ENCODE results near the gene MACROD2.
"Not testable (repeated sequence)": the region's sequence is repeated elsewhere in the genome, so short reads cannot be mapped to it uniquely, and the experiment has no call there.

MACROD2 gene

DNA sequence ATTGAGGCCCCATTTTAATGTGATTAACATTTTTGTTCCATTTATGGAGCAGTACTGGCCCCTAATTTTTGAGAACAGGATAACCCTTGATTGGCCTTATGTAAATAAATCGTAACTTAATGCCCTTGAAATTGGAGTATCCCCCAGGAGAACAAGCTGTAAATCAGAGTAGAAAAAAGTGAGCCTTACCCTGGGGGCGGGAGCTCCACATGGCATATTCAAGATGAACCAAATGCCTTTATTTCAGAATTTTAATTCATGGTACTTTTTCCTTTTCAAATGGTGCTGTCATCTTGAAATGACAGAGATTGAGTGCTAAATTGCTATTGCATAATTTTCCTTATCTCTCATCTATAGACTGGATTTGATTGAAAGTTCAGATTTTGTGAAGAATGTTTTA is 1151.6 kb downstream of the MACROD2 start:
- DNase-seq: no peak

DNA sequence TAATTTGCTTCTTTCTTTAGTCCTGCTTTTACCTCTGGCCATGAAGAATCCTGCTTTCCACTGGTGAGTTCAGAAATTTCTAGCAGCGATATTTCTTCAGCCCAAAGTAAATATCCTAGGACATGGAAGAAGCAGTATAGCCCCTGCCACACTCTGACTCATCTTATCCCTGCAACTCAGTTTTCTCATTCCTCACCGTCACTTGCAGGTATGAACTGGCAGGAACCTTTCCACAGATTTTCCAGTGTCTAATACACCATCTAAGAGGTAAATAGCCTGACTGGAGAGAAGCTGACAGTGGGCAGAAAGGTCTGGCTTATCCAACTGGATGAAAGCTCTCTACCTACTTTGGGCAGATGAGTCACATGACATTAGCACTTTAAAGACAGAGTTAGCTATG is 1158.8 kb downstream of the MACROD2 start:
- no peak for DNase-seq

GRCh38 chr20:15155848-15156401 is 1160.6 kb downstream of the MACROD2 start:
- DNase-seq: no peak

- no peak for DNase-seq
Measured at GRCh38 chr20:15158533-15158932, 1163.2 kb downstream of the MACROD2 start.

DNA sequence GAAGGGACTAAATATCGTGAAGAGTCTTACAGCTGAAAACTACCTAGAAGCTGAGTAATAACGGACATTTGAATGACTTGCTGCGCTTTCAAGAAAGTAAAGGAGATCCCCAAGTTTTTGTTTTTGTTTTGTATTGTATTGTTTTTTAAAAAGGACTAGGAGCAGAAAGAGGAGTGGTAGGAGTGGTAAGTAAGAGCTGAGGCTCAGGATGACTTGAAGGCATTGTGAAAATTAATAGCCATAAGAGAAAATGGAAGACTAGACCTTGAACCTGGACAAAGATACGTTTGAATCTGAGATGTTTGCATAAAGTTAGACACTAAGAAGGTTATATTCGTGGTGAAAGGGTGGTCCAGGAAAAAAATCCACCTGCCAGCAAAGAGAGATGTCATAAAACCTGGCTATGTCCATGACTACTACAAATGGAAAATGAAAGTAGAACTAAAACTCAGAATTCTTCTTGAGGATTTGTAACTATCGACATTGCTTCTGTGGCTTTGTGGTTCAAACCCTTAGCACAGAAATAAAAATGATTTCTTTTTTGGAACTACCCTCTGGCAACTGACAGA is 1166.8 kb downstream of the MACROD2 start:
- DNase-seq: no peak

DNA sequence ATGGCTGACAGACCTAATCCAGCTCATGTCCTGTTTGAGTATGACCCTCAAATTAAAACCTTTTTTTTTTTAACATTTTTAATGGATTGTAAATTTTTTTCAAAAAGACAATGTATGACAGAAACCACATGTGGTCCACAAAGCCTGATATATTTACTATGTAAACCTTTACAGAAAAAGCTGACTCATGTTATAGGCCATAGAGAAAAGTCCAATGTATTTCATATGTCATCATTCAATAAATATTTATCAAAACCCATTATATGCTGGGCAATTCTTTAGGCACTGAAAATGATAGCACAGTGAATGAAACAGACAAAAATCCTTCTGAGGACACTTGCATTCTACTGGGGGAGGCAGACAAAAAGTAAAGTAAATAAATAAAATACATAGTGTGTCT is 1168.3 kb downstream of the MACROD2 start:
- DNase-seq: no peak

GRCh38 chr20:15164726-15165125 is 1169.4 kb downstream of the MACROD2 start:
- no peak for DNase-seq

DNA sequence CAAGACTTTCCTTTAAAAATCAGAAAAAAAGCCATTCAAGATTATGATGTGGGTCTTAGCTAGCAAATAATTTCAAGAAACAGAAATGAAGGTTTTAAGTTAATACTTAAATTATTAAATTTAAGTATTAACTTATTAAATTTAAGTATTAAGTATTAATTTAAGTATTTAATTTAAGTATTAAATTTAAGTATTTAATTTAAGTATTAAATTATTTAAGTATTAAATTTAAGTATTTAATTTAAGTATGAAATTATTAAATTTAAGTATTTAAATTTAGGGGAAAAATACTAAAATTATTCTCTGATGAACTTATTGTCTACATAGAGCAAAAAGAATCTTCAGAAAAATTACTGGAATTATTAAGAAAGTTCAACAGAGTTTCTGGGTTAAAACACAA is 1171.4 kb downstream of the MACROD2 start:
- no peak for DNase-seq

DNA sequence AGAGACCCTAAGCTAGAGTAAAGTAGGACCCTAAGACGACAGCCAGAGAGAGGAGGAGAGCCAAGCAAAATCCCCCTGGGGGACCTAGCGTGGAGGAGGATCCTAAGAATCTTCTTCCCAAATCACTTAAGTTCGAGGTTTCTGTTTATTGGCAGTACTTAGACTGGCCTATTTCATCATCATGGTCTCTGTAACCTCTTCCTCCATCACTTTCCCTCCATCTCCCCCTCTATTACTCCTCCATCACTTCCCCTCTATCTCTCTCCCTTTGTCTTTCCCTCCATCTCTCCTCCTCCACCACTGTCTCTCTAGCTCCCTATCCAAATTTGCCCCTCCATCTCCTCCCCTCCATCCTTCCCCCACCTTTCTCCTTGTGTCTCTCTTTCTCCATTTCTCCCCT is 1175.7 kb downstream of the MACROD2 start:
- no peak for DNase-seq

- no peak for DNase-seq
Measured at GRCh38 chr20:15176929-15177328, 1181.6 kb downstream of the MACROD2 start.

DNA sequence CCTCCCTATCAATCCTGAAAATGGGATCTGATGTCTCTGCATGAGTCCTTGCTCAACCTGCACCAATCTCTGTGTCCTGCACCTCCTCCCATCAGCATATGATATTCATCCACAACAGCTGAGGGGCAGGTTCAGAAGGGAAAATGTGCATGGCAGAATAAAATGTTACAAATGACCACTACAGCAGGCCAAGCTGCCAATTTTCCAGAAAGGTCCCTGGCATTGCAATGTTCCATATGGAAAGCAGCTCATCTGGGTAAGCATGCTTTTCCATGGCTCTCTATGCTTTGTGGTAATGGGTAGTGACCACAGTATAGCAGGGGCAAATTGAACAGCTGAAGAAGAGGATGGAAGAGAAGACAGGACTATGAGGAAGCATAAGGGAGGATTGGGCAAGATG is 1183.3 kb downstream of the MACROD2 start:
- no peak for DNase-seq

DNA sequence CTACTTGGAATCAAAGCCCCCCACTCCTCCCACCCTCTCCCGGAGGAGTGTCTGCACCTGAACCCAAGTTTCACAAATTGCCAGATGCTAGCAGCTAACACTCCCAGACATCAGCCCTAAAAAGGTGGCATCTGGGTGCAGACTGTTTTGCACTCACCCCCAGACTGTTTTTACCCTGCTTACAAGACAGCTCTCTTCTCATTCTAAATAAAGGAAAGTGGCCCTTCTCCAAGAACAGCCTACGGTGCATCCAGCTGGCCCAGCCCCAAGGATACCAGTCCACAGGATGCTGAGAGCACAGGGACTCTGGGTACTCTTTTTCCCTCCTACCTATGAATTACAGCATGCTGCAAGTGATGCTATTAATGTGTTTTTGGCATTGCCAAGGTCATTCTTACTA is 1184.1 kb downstream of the MACROD2 start:
- DNase-seq: no peak

- no peak for DNase-seq
Measured at GRCh38 chr20:15179781-15180180, 1184.5 kb downstream of the MACROD2 start.

- no peak for DNase-seq
Measured at GRCh38 chr20:15185322-15185721, 1190.0 kb downstream of the MACROD2 start.

DNA sequence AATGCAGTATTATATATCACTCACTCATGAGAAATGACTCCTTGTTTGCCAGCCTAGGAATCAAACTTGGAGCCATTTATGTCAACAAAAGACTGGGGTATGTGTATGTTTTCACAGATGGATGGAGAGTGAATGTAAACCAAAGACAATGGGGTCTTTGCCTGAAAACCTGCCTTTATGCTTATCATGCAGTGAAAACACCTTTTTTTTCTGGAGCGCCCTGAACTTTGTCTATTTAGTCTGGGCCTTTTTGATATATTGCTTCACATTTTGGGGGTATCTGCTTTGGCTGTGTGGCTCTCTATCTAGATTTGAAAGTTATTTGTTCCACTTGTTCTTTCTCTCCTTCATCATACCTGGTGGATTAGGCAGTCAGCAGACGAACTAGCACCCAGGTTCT is 1190.6 kb downstream of the MACROD2 start:
- no peak for DNase-seq

- DNase-seq: no peak
Measured at GRCh38 chr20:15187612-15188011, 1192.3 kb downstream of the MACROD2 start.

DNA sequence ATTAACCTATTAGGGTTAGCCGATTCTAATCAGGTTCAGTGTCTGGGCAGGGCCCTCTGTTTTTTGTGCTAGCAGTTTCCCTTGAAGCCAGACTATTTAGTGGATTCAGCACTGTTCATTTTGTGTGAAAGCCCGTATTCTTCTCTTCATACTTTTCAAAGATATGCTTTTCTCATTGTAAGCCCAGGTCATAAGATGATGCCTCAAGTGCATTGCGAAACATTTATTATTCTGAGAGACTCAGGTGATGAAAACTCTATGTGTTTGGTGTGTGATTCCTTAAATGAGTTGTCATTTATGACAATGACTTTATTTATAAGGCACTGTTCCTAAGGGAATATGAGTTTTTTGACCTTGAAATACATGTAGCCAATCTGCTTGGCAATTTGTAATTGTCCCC is 1193.1 kb downstream of the MACROD2 start:
- DNase-seq: no peak

DNA sequence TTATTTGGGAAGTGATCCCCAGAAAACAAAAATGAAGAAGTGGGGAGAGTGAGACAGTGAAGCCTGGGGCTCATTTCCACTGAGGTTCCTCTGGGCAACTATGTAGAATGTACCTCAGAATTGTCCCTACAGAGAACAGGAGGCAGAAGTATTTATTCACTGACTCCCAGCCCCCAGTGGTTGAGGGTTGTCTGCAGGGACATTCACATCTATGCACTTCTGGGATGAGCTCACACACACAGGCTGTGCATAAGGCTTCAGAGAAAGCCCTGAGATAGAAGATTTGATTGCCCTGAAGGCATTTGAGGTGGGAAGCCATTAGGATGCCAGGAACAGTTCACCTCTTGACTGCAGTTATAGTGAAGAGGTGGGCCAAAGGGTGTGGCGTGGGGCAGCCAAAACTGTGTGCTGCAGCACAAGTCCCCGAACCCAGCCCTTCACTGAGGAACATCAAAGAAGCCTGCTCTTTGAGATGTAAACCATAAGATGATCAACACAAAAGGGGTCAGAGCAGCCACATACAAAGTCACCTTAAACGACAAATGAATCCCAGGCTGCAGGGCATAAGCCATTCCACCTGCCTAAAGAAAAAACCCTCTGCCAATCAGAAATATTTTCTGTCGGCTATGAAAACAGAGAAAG is 1195.9 kb downstream of the MACROD2 start:
- DNase-seq: no peak

- no peak for DNase-seq
Measured at GRCh38 chr20:15195378-15195777, 1200.1 kb downstream of the MACROD2 start.

DNA sequence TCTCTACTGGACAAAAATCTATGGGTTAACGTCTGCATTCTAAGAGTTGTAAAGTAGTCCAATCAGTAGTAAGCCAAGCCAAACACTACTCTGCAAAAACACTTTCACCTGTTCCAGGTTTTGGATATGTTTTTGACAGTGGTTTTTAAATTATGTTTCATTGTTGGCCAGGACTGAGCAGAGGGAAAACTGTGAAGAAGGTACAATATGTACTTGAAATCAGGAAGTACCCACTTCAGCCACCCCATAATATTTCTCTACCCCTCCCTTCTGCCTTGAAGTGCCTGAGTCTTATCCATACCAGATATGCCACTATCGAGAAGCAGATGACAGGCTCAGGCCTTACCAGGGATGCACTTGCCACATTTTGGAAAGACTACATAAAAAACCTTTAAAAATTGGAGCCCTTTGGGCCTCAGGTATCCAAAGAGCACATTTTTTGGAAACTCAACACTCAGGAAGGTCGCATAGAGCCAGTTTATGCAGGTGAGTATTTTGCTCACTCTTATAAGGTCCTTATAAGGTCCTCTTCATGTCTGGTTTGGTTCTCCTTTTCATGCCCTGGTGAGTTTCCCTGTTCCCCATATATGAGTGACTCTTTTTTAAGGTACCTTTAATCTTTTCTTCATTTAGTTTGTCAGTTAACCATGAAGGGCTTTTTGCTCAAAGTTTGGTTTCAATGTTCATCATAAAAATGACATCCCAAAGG is 1201.4 kb downstream of the MACROD2 start:
- no peak for DNase-seq

- not testable (repeated sequence) for DNase-seq
Measured at GRCh38 chr20:15198017-15198416, 1202.7 kb downstream of the MACROD2 start.

DNA sequence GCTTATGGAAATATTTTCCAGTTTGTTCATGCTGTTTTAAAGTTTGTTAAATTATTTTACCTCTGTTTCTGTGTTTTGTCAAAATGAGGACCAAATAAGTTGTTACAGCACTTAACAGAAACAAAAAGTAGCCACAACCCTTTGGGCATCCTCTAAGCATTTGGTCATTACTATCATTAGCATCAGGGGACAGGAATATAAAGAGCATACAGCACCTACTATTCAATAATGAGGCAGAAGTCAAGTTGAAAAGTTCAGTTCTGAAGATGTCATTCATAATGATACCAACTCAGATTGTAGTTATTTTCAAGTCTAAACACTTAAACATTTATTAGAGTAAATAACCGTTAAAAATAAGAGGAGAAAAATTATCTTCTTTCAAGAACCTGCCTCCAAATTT is 1204.4 kb downstream of the MACROD2 start:
- DNase-seq: no peak

DNA sequence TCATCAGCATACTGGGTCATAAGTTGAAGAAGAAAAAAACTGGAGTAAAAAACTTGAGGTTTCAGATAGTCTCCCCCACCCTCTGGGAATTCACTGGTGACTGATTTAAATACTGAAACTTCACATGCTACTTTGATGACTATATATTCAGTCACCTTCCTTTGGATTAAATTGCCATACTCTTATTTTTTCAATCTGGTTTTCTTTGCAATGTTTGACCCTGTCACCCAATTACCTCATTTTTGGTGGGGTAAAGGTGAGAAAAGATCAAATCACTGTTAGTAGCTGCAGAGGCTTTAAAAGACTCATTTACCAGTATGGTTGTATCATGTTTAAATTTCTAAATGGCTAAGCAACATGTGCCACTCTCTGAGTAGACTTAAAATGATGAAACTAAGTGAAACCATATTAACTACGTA is 1204.8 kb downstream of the MACROD2 start:
- DNase-seq: no peak

DNA sequence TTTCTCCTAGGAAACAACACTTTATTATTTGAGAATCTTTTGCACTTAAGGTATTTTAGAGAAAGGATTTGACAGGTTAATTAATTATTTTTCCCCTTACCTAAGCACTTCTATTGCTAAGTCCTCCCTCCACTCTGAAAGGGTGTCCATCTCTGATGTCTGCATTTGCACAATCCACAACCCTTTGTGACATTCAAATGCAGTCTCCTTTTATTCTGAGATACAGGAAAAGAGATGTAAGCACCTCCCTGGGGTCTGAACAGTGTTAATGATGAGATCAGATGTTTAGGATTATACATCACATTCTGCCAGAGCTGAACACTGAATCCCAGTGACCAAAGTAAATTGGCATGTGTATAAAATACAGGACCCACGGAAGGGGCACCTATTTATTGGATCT is 1206.3 kb downstream of the MACROD2 start:
- DNase-seq: no peak
